Gastroesophageal sphincter (tissue), 3 donors: ENCODE results near the gene PSD2.

Experiments
- POLR2A ChIP-seq, 2 donors: fragments of 450-650 bp; IDR thresholded peaks; one replicate each; pipeline ENCODE4 v1.6.1; 2017; ENCODE audit warnings: antibody characterized with exemption in 2 of 2, mild to moderate bottlenecking in 2 of 2, moderate library complexity in 1 of 2
- TF ChIP-seq, protein P1 (sequence below), 4 experiments: fragments of 200-600 bp in 2 of 4; fragments of 450-650 bp in 2 of 4; sonication (generic) in 1 of 4; IDR thresholded peaks; one replicate each; pipeline ENCODE4 v1.5.1; 2017 to 2019; ENCODE audit warnings: antibody characterized with exemption in 4 of 4, mild to moderate bottlenecking in 2 of 4, moderate library complexity in 2 of 4

DNA sequence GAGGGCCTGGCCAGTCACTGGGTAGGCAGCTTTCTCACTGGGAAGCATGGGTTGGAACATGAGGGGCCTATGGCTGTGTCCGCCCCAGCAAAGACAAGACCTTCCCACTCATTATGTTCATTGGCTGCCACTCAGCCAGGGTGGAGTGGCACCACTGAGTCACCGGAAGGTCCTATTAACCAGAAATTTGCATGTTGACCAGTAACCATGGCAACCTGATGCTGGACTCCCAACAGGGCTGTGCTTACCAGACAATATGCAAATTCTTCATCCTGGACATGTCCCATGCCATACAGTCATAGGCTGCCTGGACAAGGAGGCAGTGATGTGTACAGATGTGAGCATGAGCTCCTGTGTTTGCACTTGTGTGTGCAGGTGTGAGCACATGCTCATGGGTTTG lies 66.7 kb downstream of the PSD2 start:
- TF ChIP-seq, protein P1, sequence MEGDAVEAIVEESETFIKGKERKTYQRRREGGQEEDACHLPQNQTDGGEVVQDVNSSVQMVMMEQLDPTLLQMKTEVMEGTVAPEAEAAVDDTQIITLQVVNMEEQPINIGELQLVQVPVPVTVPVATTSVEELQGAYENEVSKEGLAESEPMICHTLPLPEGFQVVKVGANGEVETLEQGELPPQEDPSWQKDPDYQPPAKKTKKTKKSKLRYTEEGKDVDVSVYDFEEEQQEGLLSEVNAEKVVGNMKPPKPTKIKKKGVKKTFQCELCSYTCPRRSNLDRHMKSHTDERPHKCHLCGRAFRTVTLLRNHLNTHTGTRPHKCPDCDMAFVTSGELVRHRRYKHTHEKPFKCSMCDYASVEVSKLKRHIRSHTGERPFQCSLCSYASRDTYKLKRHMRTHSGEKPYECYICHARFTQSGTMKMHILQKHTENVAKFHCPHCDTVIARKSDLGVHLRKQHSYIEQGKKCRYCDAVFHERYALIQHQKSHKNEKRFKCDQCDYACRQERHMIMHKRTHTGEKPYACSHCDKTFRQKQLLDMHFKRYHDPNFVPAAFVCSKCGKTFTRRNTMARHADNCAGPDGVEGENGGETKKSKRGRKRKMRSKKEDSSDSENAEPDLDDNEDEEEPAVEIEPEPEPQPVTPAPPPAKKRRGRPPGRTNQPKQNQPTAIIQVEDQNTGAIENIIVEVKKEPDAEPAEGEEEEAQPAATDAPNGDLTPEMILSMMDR (IDR thresholded peaks at IDR 0.05) = no peak
- TF ChIP-seq POLR2A (IDR thresholded peaks at IDR 0.05) = no peak
